Neural cell (in vitro differentiated cells): ENCODE results near the gene MAD1L1.

Experiments
- EP300 ChIP-seq: fragments of 450-650 bp; conservative IDR thresholded peaks from 2 replicates; pipeline ENCODE4 v1.6.1; 2014; ENCODE audit warnings: antibody characterized with exemption, mild to moderate bottlenecking, moderate library complexity; ENCODE audit not compliant: poor library complexity, severe bottlenecking
- MXI1 ChIP-seq: fragments of 450-650 bp; conservative IDR thresholded peaks from 2 replicates; pipeline ENCODE4 v1.6.1; 2014; ENCODE audit warnings: antibody characterized with exemption, mild to moderate bottlenecking; ENCODE audit not compliant: poor library complexity, severe bottlenecking
- RAD21 ChIP-seq: fragments of 450-650 bp; conservative IDR thresholded peaks from 2 replicates; pipeline ENCODE4 v1.6.1; 2014; ENCODE audit warnings: antibody characterized with exemption, mild to moderate bottlenecking, moderate library complexity
- TAF1 ChIP-seq: IDR thresholded peaks from 2 replicates; pipeline ENCODE4 v1.6.1; 2012; ENCODE audit warnings: low read depth
- TF ChIP-seq, protein P1 (sequence below): fragments of 450-650 bp; IDR thresholded peaks from 2 replicates; pipeline ENCODE4 v1.5.1; 2014; ENCODE audit warnings: antibody characterized with exemption, mild to moderate bottlenecking, moderate library complexity; ENCODE audit not compliant: poor library complexity, severe bottlenecking
- TF ChIP-seq, protein P2 (sequence below): IDR thresholded peaks from 2 replicates; pipeline ENCODE4 v1.6.1; 2012; ENCODE audit warnings: borderline replicate concordance

DNA sequence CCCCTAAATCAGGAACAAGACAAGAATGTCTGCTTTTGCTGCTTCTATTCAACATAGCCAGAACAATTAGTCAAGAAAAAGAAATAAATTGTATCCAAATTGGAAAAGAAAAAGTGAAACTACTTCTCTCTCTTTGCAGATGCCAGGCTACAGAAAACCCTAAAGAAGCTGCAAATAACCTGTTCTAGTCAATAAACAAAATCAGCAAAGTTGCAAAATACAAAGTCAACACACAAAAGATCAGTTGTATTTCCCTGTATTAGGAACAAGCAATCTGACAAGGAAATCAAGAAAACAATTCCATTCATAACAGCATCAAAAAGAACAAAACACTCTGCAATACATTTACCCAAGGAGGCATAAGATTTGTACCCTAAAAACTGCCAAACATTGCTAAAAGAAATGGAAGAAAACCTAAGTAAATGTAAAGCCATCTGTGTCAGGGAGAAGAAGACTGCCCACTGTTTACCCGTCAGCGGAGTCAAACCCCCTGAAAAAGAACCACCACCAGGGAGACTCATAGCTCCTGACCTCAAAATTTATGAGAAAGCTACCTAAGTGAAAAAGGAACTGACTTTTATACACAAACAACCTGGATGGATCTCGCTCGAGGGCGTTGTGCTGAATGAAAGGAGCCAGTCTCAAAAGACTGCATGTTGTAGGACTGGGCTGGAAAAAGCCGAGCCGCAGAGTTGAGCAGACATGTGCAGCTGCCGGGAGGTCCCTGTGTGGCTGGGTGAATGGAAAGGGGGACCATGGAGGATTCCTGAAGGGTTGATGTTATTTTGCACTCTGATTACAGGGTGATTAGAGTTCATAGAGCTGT is 263.1 kb downstream of the MAD1L1 start:
- TF ChIP-seq EP300 (no peak), RAD21 (no peak), MXI1 (no peak), TAF1 (no peak)
- TF ChIP-seq, protein P1, sequence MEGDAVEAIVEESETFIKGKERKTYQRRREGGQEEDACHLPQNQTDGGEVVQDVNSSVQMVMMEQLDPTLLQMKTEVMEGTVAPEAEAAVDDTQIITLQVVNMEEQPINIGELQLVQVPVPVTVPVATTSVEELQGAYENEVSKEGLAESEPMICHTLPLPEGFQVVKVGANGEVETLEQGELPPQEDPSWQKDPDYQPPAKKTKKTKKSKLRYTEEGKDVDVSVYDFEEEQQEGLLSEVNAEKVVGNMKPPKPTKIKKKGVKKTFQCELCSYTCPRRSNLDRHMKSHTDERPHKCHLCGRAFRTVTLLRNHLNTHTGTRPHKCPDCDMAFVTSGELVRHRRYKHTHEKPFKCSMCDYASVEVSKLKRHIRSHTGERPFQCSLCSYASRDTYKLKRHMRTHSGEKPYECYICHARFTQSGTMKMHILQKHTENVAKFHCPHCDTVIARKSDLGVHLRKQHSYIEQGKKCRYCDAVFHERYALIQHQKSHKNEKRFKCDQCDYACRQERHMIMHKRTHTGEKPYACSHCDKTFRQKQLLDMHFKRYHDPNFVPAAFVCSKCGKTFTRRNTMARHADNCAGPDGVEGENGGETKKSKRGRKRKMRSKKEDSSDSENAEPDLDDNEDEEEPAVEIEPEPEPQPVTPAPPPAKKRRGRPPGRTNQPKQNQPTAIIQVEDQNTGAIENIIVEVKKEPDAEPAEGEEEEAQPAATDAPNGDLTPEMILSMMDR: no peak
- TF ChIP-seq, protein P2, sequence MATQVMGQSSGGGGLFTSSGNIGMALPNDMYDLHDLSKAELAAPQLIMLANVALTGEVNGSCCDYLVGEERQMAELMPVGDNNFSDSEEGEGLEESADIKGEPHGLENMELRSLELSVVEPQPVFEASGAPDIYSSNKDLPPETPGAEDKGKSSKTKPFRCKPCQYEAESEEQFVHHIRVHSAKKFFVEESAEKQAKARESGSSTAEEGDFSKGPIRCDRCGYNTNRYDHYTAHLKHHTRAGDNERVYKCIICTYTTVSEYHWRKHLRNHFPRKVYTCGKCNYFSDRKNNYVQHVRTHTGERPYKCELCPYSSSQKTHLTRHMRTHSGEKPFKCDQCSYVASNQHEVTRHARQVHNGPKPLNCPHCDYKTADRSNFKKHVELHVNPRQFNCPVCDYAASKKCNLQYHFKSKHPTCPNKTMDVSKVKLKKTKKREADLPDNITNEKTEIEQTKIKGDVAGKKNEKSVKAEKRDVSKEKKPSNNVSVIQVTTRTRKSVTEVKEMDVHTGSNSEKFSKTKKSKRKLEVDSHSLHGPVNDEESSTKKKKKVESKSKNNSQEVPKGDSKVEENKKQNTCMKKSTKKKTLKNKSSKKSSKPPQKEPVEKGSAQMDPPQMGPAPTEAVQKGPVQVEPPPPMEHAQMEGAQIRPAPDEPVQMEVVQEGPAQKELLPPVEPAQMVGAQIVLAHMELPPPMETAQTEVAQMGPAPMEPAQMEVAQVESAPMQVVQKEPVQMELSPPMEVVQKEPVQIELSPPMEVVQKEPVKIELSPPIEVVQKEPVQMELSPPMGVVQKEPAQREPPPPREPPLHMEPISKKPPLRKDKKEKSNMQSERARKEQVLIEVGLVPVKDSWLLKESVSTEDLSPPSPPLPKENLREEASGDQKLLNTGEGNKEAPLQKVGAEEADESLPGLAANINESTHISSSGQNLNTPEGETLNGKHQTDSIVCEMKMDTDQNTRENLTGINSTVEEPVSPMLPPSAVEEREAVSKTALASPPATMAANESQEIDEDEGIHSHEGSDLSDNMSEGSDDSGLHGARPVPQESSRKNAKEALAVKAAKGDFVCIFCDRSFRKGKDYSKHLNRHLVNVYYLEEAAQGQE: no peak
